CD4-positive, alpha-beta memory T cell (primary cell): ENCODE results near the gene ARAP2. TPM values are rescaled to one million over a fixed set of nuclear protein-coding genes. Genes with fewer than 3 reads are reported as not detected.

Experiments
- CTCF ChIA-PET: fragments of 350-600 bp; sonication (Branson Sonifier 250); formaldehyde crosslinking; loops from one replicate; lab custom pipeline; 2021; ENCODE audit warnings: inconsistent platforms; ENCODE audit not compliant: partially characterized antibody; lab: Charles Lee
- POLR2A ChIA-PET: fragments of 350-600 bp; sonication (Branson Sonifier 250); formaldehyde crosslinking; loops from one replicate; lab custom pipeline; 2021; ENCODE audit not compliant: partially characterized antibody; lab: Charles Lee
- DNase-seq, 5 donors: peaks; one replicate each; pipeline versions ENCODE4 v3.0.0 to v3.0.0-alpha.2; 2020 to 2022; ENCODE audit warnings: mixed read lengths in 1 of 5
- H3K27ac ChIP-seq: one replicate; pipeline ENCODE4 v1.7.0; 2013; ENCODE audit warnings: low read depth, low read length
- H3K27me3 ChIP-seq: 2 replicates; pipeline ENCODE4 v1.7.0; 2013; ENCODE audit warnings: mild to moderate bottlenecking, low read length, moderate library complexity; ENCODE audit not compliant: insufficient read depth
- H3K36me3 ChIP-seq: 2 replicates; pipeline ENCODE4 v1.7.0; 2013; ENCODE audit warnings: mild to moderate bottlenecking, low read length, moderate library complexity; ENCODE audit not compliant: insufficient read depth
- H3K4me1 ChIP-seq: 2 replicates; pipeline ENCODE4 v1.7.0; 2013; ENCODE audit warnings: mild to moderate bottlenecking, low read length, moderate library complexity; ENCODE audit not compliant: insufficient read depth
- H3K4me3 ChIP-seq, 2 donors: one replicate each; pipeline ENCODE4 v1.7.0; 2013; ENCODE audit warnings: low read length in 2 of 2, mild to moderate bottlenecking in 1 of 2
- H3K9me3 ChIP-seq, 2 donors: one replicate each; pipeline ENCODE4 v1.7.0; 2013; ENCODE audit warnings: low read length in 2 of 2, control low read depth in 1 of 2; ENCODE audit not compliant: control insufficient read depth in 1 of 2
- H3K27ac Mint-ChIP-seq, 7 donors: one replicate each; pipeline ENCODE4 v1.8.0; 2020 to 2021; ENCODE audit warnings: mixed read lengths in 7 of 7, mild to moderate bottlenecking in 6 of 7, inconsistent platforms in 3 of 7, moderate library complexity in 3 of 7
- H3K27me3 Mint-ChIP-seq, 2 donors: one replicate each; pipeline ENCODE4 v1.8.0; 2020 to 2021; ENCODE audit warnings: mixed read lengths in 2 of 2
- H3K36me3 Mint-ChIP-seq, 2 donors: one replicate each; pipeline ENCODE4 v1.8.0; 2020 to 2021; ENCODE audit warnings: mixed read lengths in 2 of 2, inconsistent platforms in 1 of 2, mild to moderate bottlenecking in 1 of 2
- H3K4me1 Mint-ChIP-seq, 4 donors: one replicate each; pipeline ENCODE4 v1.8.0; 2020 to 2021; ENCODE audit warnings: mixed read lengths in 4 of 4, mild to moderate bottlenecking in 1 of 4
- H3K4me3 Mint-ChIP-seq, 8 donors: one replicate each; pipeline ENCODE4 v1.8.0; 2020 to 2021; ENCODE audit warnings: mixed read lengths in 8 of 8, mild to moderate bottlenecking in 7 of 8, moderate library complexity in 6 of 8, inconsistent platforms in 3 of 8
- H3K9me3 Mint-ChIP-seq, 8 donors: one replicate each; pipeline ENCODE4 v1.8.0; 2020 to 2021; ENCODE audit warnings: mixed read lengths in 8 of 8, mild to moderate bottlenecking in 5 of 8, inconsistent platforms in 3 of 8, moderate library complexity in 1 of 8
- intact Hi-C: fragments of 100-400 bp; cut with micrococcal nuclease; formaldehyde crosslinking; loops from one replicate; pipeline ENCODE4 v1.15.1; 2023
- polyA plus RNA-seq, 2 donors: library from polyadenylated mRNA; unstranded; fragments of 300-500 nt; fragmentation: Illumina TruSeq; gene quantifications; one replicate each; pipeline ENCODE4 v1.2.3, GENCODE V29; 2021
- total RNA-seq, 2 experiments: library from RNA; stranded (reverse); gene quantifications; one replicate each; pipeline ENCODE4 v1.2.3, GENCODE V29; 2021

The ARAP2 gene
- total and polyA plus RNA-seq, 4 experiments from 2014 or later = 19.7 to 97.4 (median 59.3) TPM

GRCh38 chr4:36086261-36086786, 158.0 kb downstream of the ARAP2 start:
- Mint-ChIP-seq H3K36me3 (peaks cover 22 to 42% of the 10 kb centered on the region in 2 donors), H3K9me3 (no peaks in the 10 kb centered on the region), H3K27ac (peak overlapping the region in 2 of 7 donors; percentile 9 to 31), H3K4me3 (no peak overlapping the region), H3K27me3 (no peaks in the 10 kb centered on the region), H3K4me1 (peaks cover 0 to 5% (median 2%) of the 10 kb centered on the region in 4 donors)
- no peak overlapping the region for H3K4me3 ChIP-seq
- no peaks in the 10 kb centered on the region for H3K9me3 ChIP-seq
- H3K4me1 ChIP-seq = no peaks in the 10 kb centered on the region
- ChIA-PET CTCF (no interaction called here), POLR2A (no interaction called here)
- no peak overlapping the region for H3K27ac ChIP-seq
- H3K27me3 ChIP-seq = no peaks in the 10 kb centered on the region
- H3K36me3 ChIP-seq = peaks cover 24% of the 10 kb centered on the region
- no peak for DNase-seq
- intact Hi-C loops = no loop called here

GRCh38 chr4:36082817-36083216, 161.5 kb downstream of the ARAP2 start:
- H3K4me1 ChIP-seq = no peaks in the 10 kb centered on the region
- H3K4me3 ChIP-seq = no peak overlapping the region
- DNase-seq = no peak
- H3K9me3 ChIP-seq = no peaks in the 10 kb centered on the region
- peaks cover 20% of the 10 kb centered on the region for H3K36me3 ChIP-seq
- H3K4me1 Mint-ChIP-seq = peaks cover 0 to 2% (median 1%) of the 10 kb centered on the region in 4 donors
- peaks cover 6 to 27% of the 10 kb centered on the region in 2 donors for H3K36me3 Mint-ChIP-seq
- H3K9me3 Mint-ChIP-seq = no peaks in the 10 kb centered on the region
- no peak overlapping the region for H3K27ac ChIP-seq
- H3K27ac Mint-ChIP-seq = no peak overlapping the region
- ChIA-PET CTCF (interaction anchor here (1.1 kb wide), 1 partner anchor 317 kb away, joined by 4 read pairs; no protein-coding TSS in a partner anchor), POLR2A (no interaction called here)
- no peak overlapping the region for H3K4me3 Mint-ChIP-seq
- H3K27me3 ChIP-seq = no peaks in the 10 kb centered on the region
- no peaks in the 10 kb centered on the region for H3K27me3 Mint-ChIP-seq
- intact Hi-C loops = no loop called here

GRCh38 chr4:36081185-36081584, 163.1 kb downstream of the ARAP2 start:
- intact Hi-C loops = no loop called here
- H3K27me3 Mint-ChIP-seq = no peaks in the 10 kb centered on the region
- H3K4me3 ChIP-seq = no peak overlapping the region
- peaks cover 0 to under 1% (median under 1%) of the 10 kb centered on the region in 4 donors for H3K4me1 Mint-ChIP-seq
- no peaks in the 10 kb centered on the region for H3K27me3 ChIP-seq
- DNase-seq = no peak
- H3K27ac Mint-ChIP-seq = no peak overlapping the region
- H3K36me3 Mint-ChIP-seq = peaks cover 6 to 23% of the 10 kb centered on the region in 2 donors
- ChIA-PET POLR2A (no interaction called here), CTCF (no interaction called here)
- no peaks in the 10 kb centered on the region for H3K4me1 ChIP-seq
- no peak overlapping the region for H3K27ac ChIP-seq
- H3K36me3 ChIP-seq = peaks cover 26% of the 10 kb centered on the region
- no peaks in the 10 kb centered on the region for H3K9me3 Mint-ChIP-seq
- H3K9me3 ChIP-seq = no peaks in the 10 kb centered on the region
- H3K4me3 Mint-ChIP-seq = no peak overlapping the region

- H3K36me3 Mint-ChIP-seq = peaks cover 6 to 18% of the 10 kb centered on the region in 2 donors
- H3K9me3 ChIP-seq = no peaks in the 10 kb centered on the region
- no peak overlapping the region for H3K4me3 Mint-ChIP-seq
- ChIA-PET POLR2A (no interaction called here), CTCF (no interaction called here)
- no peaks in the 10 kb centered on the region for H3K27me3 ChIP-seq
- no peaks in the 10 kb centered on the region for H3K4me1 Mint-ChIP-seq
- peak overlapping the region in 1 of 7 donors; percentile 11 for H3K27ac Mint-ChIP-seq
- no peaks in the 10 kb centered on the region for H3K4me1 ChIP-seq
- peaks cover 26% of the 10 kb centered on the region for H3K36me3 ChIP-seq
- no peak overlapping the region for H3K4me3 ChIP-seq
- no peak overlapping the region for H3K27ac ChIP-seq
- no peak for DNase-seq
- intact Hi-C loops = no loop called here
- H3K27me3 Mint-ChIP-seq = no peaks in the 10 kb centered on the region
- no peaks in the 10 kb centered on the region for H3K9me3 Mint-ChIP-seq
Observed at GRCh38 chr4:36079666-36080065, 164.6 kb downstream of the ARAP2 start.

GRCh38 chr4:36078319-36078718, 166.0 kb downstream of the ARAP2 start:
- CTCF ChIA-PET = no interaction called here
- no peaks in the 10 kb centered on the region for H3K9me3 ChIP-seq
- H3K27me3 ChIP-seq = no peaks in the 10 kb centered on the region
- POLR2A ChIA-PET = no interaction called here
- Mint-ChIP-seq H3K4me3 (no peak overlapping the region), H3K27ac (no peak overlapping the region), H3K4me1 (no peaks in the 10 kb centered on the region), H3K9me3 (no peaks in the 10 kb centered on the region), H3K36me3 (peaks cover 6 to 20% of the 10 kb centered on the region in 2 donors), H3K27me3 (no peaks in the 10 kb centered on the region)
- H3K36me3 ChIP-seq = peaks cover 24% of the 10 kb centered on the region
- no peak for DNase-seq
- no peak overlapping the region for H3K4me3 ChIP-seq
- intact Hi-C loops = no loop called here
- no peak overlapping the region for H3K27ac ChIP-seq
- H3K4me1 ChIP-seq = no peaks in the 10 kb centered on the region

GRCh38 chr4:36072529-36072928, 171.8 kb downstream of the ARAP2 start:
- no peaks in the 10 kb centered on the region for H3K4me1 ChIP-seq
- DNase-seq = no peak
- Mint-ChIP-seq H3K4me3 (no peak overlapping the region), H3K27me3 (no peaks in the 10 kb centered on the region), H3K9me3 (no peaks in the 10 kb centered on the region), H3K36me3 (peaks cover 36 to 50% of the 10 kb centered on the region in 2 donors), H3K27ac (no peak overlapping the region), H3K4me1 (peaks cover 0 to 4% (median 0%) of the 10 kb centered on the region in 4 donors)
- H3K4me3 ChIP-seq = no peak overlapping the region
- CTCF ChIA-PET = no interaction called here
- H3K36me3 ChIP-seq = peaks cover 24% of the 10 kb centered on the region
- H3K27me3 ChIP-seq = no peaks in the 10 kb centered on the region
- POLR2A ChIA-PET = no interaction called here
- H3K9me3 ChIP-seq = no peaks in the 10 kb centered on the region
- no peak overlapping the region for H3K27ac ChIP-seq
- intact Hi-C loops = no loop called here

- H3K27ac Mint-ChIP-seq = peak overlapping the region in 1 of 7 donors; percentile 15
- CTCF ChIA-PET = interaction anchor here (1.4 kb wide), 1 partner anchor 14 kb away, joined by 3 read pairs; no protein-coding TSS in a partner anchor
Observed at GRCh38 chr4:36067116-36067515, 177.2 kb downstream of the ARAP2 start.

More at GRCh38 chr4:36067116-36067515, 177.2 kb downstream of the ARAP2 start:
- no peaks in the 10 kb centered on the region for H3K4me1 ChIP-seq
- no peak overlapping the region for H3K27ac ChIP-seq
- Mint-ChIP-seq H3K4me1 (peaks cover 0 to 4% (median 0%) of the 10 kb centered on the region in 4 donors), H3K36me3 (peaks cover 52 to 58% of the 10 kb centered on the region in 2 donors), H3K9me3 (no peaks in the 10 kb centered on the region), H3K27me3 (no peaks in the 10 kb centered on the region), H3K4me3 (no peak overlapping the region)
- DNase-seq = no peak
- intact Hi-C loops = no loop called here
- peaks cover under 1% of the 10 kb centered on the region for H3K36me3 ChIP-seq
- POLR2A ChIA-PET = no interaction called here
- H3K27me3 ChIP-seq = no peaks in the 10 kb centered on the region
- no peak overlapping the region for H3K4me3 ChIP-seq
- no peaks in the 10 kb centered on the region for H3K9me3 ChIP-seq
